NCI-H2196 treated with DMSO at 0.1 percent for 48 hours (cell line): Measurements from ENCODE around the gene APOLD1.
"Not testable (repeated sequence)": the region's sequence is repeated elsewhere in the genome, so short reads cannot be mapped to it uniquely, and the experiment has no call there.

Experiments used
- DNase-seq: peaks from one replicate; lab custom pipeline; 2025; ENCODE audit not compliant: unreplicated experiment; lab: John Stamatoyannopoulos, UW

APOLD1 gene

GRCh38 chr12:12807517-12807903, 22.1 kb downstream of the APOLD1 start:
- DNase-seq = not testable (repeated sequence)

DNA sequence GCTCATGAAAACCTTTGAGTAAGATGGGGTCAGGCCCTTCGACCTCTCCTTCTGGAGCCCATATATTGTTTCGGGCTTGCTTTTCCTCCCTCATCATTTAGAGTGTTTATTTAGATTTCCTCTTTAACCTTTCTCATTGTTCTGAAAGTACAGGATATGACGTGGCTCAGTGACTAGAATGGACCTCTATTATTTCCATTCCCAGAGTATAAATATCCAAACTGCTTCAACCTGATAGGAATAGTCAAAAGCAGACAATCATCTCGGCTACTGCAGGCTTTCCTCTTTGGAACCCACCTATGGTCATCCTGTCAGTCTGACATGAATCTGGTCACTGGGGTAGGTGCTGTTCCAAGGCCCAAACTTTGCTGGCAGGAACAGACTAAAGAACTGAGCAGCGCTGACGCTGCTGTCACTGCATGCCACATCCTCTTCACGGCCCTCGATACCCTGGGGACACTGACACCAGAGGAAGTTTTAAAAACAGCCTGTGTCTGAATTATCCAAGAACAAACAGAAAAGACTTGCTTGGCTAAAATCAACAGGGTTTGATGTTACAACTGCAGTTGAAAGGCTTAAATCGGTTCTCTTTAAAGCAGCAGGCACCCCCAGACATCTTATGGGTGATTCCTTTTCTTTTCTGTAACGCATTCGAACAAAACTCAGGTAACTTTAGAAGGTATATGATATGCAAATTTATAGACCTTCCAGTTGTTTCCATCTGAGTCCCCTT, 22.7 kb downstream of the APOLD1 start:
- DNase-seq = no peak

DNA sequence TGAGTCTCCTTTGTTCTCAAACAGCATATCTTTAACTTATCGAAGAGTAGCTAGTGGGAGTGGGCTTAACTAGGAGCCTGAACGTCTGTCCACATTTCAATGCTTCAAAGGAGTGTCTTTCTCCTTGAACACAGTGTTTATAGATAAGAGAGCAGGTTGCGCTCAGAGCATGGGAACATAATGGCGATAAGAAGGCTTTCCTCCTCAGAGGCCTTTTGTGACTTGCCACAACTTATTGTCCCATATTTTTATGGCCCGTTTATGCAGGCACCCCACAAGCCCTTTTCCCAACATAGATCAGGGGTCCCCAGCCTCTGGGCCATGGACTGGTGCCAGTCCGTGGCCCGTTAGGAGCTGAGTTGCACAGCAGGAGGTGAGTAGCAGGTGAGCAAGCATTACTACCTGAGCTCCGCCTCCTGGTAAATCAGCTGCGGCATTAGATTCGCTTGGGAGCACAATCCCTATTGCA, 25.1 kb downstream of the APOLD1 start:
- DNase-seq = no peak

GRCh38 chr12:12811343-12811742, 25.9 kb downstream of the APOLD1 start:
- no peak for DNase-seq

GRCh38 chr12:12812174-12812573, 26.7 kb downstream of the APOLD1 start:
- DNase-seq = no peak

GRCh38 chr12:12812618-12813119, 27.2 kb downstream of the APOLD1 start:
- no peak for DNase-seq

DNA sequence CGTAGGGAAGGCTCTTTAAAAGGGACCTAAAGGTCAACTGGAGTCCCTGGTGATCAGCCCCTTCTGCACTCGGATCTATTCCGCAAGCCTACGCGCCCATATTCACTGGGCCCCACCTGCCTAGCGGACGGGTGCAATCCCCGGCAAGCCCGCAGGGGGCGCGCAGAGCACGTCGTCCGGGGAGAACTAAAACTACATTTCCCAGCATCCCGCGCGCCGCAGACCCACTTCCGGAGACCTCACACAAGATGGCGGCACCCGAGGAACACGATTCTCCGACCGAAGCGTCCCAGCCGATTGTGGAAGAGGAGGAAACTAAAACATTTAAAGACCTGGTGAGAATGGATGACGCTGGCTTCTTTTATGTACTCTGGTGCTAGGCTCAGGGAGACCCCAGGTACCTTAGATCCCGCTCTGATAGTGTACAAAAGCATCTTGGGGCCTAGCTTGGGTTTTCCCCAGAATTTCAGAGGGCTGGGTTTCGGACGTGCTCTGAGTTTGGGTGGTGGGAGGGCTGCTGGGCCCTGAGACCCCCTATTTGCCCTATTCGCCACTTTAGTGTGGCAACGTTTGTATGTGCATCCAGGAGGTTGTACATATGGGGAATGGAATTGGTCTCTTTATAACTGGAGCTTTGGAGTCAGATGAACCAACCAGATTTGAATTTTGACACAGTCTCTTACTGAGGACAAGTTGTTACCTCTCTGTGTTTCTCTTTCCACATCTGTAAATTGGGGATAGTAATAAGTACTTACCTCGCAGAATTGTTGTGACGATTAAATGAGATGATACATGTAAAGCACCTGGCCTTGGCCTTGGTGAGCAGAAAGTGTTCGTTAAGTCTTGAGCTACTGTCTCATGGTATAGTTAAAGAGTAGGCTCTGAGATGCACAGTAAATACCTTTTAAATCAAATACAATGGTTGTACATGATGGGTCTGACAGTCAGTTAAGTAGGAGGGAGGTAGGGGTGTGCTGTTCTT, 28.0 kb downstream of the APOLD1 start, which contains the start of gene DDX47:
DDX47 (plus strand) TSS at position 227 of the 982 bp plus-strand sequence; CDS start at position 249, 22 bp downstream.
- peak; percentile 58 for DNase-seq

DNA sequence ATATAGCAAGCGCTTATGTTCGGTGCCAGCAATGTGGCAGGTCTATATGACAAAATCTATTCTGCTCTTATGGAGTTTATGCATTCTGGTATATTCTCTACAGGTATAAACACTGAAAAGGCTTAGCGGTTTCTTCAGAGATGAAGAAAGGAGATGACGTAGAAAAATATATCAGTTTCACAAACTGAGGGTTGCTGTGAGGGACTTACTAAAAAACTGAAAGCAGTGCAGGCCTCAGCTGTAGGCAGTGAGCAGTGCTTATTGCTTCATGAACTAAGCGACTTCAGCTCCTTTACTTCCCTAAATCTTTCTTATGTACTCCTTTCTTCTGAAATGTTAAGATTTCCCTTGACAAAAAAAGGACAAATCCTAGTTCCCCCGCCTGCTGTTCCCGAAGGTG, 32.2 kb downstream of the APOLD1 start:
- DNase-seq = no peak

DNA sequence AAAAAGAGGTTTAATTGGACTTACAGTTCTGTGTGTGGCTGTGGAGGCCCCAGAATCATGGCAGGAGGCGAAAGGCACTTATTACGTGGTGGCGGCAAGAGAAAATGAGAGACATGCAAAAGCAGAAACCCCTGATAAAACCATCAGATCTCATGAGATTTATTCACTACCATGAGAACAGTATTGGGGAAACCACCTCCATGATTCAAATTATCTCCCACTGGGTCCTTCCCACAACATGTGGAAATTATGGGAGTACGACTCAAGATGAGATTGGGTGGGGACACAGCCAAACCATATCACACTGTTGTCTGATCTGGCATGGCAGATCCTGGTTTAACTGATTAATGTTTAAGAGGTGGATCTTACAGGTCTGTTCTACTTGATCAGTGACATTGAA, 33.2 kb downstream of the APOLD1 start:
- DNase-seq = no peak

DNA sequence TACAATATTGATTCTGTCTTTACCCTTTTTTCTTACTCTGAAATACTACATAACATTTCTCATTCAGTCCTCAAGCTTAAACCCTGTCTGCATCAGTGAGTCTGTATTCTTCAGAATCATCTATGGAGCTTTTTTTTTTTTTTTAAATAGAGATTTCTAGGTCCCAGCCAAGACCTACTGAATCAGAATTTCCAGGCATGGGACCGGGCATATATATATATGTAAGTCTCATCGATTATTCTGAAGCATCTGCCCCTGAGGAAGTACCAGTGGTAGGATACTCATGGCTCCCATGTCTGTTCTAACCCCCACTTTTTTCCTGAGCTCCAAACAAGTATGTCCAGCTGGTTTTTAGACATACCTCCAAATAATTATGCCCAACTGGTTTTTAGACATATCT, 33.8 kb downstream of the APOLD1 start:
- DNase-seq = no peak

GRCh38 chr12:12819752-12820311, 34.4 kb downstream of the APOLD1 start:
- no peak for DNase-seq

GRCh38 chr12:12820376-12820775, 34.9 kb downstream of the APOLD1 start:
- DNase-seq = not testable (repeated sequence)

GRCh38 chr12:12821975-12822374, 36.5 kb downstream of the APOLD1 start:
- no peak for DNase-seq

GRCh38 chr12:12822886-12823285, 37.4 kb downstream of the APOLD1 start:
- no peak for DNase-seq

- no peak for DNase-seq
Measured at GRCh38 chr12:12823300-12823699, 37.8 kb downstream of the APOLD1 start.

- DNase-seq = no peak
Measured at GRCh38 chr12:12823811-12824210, 38.4 kb downstream of the APOLD1 start.

- no peak for DNase-seq
Measured at GRCh38 chr12:12835378-12836146, 50.1 kb downstream of the APOLD1 start.

GRCh38 chr12:12836571-12836970, 51.1 kb downstream of the APOLD1 start:
- DNase-seq = no peak

- peak; percentile 4 for DNase-seq
Measured at GRCh38 chr12:12837025-12837812, 51.8 kb downstream of the APOLD1 start.

DNA sequence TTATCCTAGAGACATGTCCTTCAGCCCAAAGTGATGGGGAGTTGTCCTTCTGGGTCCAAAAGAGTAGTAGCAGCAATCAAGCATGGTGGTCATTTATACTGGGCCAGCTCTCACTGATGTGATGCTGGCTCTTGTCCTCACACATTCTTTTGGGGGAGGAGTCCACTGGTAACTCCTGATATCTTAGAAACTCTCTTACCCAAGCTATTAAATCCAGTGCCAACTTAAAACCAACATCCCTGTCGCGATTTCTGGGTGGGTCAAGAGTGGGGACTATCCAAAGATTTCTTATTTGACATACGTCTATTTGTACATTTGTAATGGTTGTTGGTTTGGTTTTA, 52.3 kb downstream of the APOLD1 start:
- DNase-seq = no peak
